Activated T-cell treated with anti-CD3 and anti-CD28 coated beads for 24 hours (primary cell): Measurements from ENCODE around the gene AKAP8L.
"Not testable (repeated sequence)": the region's sequence is repeated elsewhere in the genome, so short reads cannot be mapped to it uniquely, and the experiment has no call there.

Experiments used
- DNase-seq: peaks from one replicate; pipeline ENCODE4 v3.0.0-alpha.2; 2020; ENCODE audit warnings: low read depth

AKAP8L gene

GRCh38 chr19:15381429-15381828 is 37.4 kb downstream of the AKAP8L start:
- no peak for DNase-seq

GRCh38 chr19:15379999-15380647 is 38.7 kb downstream of the AKAP8L start:
- no peak for DNase-seq

- peak; percentile 97 for DNase-seq
These were observed 39.4 kb downstream of the AKAP8L start, which contains the start of gene AKAP8 for GRCh38 chr19:15379083-15379998. Gene AKAP8, minus strand, starts transcription at chr19:15379787. Its CDS starts 56 bp downstream, at chr19:15379731.

GRCh38 chr19:15378534-15379082 is 40.2 kb downstream of the AKAP8L start:
- peak; percentile 40 for DNase-seq

GRCh38 chr19:15374796-15375440 is 43.9 kb downstream of the AKAP8L start:
- DNase-seq: no peak

GRCh38 chr19:15374105-15374651 is 44.6 kb downstream of the AKAP8L start:
- no peak for DNase-seq

GRCh38 chr19:15373644-15374043 is 45.1 kb downstream of the AKAP8L start:
- DNase-seq: no peak

- DNase-seq: no peak
These were observed 45.9 kb downstream of the AKAP8L start for GRCh38 chr19:15372891-15373301.

- no peak for DNase-seq
These were observed 46.3 kb downstream of the AKAP8L start for GRCh38 chr19:15372470-15372869.

- no peak for DNase-seq
These were observed 46.9 kb downstream of the AKAP8L start for GRCh38 chr19:15371786-15372380.

- no peak for DNase-seq
These were observed 47.7 kb downstream of the AKAP8L start for GRCh38 chr19:15371119-15371518.

- DNase-seq: no peak
These were observed 49.2 kb downstream of the AKAP8L start for GRCh38 chr19:15369594-15369891.

- no peak for DNase-seq
These were observed 49.8 kb downstream of the AKAP8L start for GRCh38 chr19:15368798-15369593.

- DNase-seq: no peak
These were observed 50.6 kb downstream of the AKAP8L start for GRCh38 chr19:15368051-15368632.

- no peak for DNase-seq
These were observed 51.3 kb downstream of the AKAP8L start for GRCh38 chr19:15367439-15367838.

GRCh38 chr19:15365264-15365663 is 53.5 kb downstream of the AKAP8L start:
- no peak for DNase-seq

GRCh38 chr19:15363791-15364190 is 55.0 kb downstream of the AKAP8L start:
- not testable (repeated sequence) for DNase-seq

- DNase-seq: not testable (repeated sequence)
These were observed 55.7 kb downstream of the AKAP8L start for GRCh38 chr19:15363048-15363447.

- not testable (repeated sequence) for DNase-seq
These were observed 58.8 kb downstream of the AKAP8L start for GRCh38 chr19:15360015-15360414.

- no peak for DNase-seq
These were observed 59.9 kb downstream of the AKAP8L start for GRCh38 chr19:15358918-15359317.

- DNase-seq: no peak
These were observed 60.9 kb downstream of the AKAP8L start for GRCh38 chr19:15357906-15358305.
